HG03175 (cell line): ENCODE data around the gene BBIP1.
A peak's percentile ranks its signal among the peaks of the same experiment; 100 is the strongest.

ENCODE experiments used
- ATAC-seq: cut with Tn5 transposase; IDR thresholded peaks from one replicate; pipeline ENCODE4 v1.9.1; 2021; ENCODE audit warnings: mild to moderate bottlenecking, moderate library complexity; ENCODE audit not compliant: unreplicated experiment

Gene BBIP1

GRCh38 chr10:110863956-110864355 lies 55.0 kb downstream of the BBIP1 start:
- no peak for ATAC-seq

GRCh38 chr10:110863361-110863760 lies 55.6 kb downstream of the BBIP1 start:
- no peak for ATAC-seq

GRCh38 chr10:110862961-110863360 lies 56.0 kb downstream of the BBIP1 start:
- ATAC-seq, result no peak

- ATAC-seq, result no peak
These were observed 56.9 kb downstream of the BBIP1 start for GRCh38 chr10:110861930-110862649.

GRCh38 chr10:110861476-110861875 lies 57.5 kb downstream of the BBIP1 start:
- no peak for ATAC-seq

GRCh38 chr10:110860576-110861241 lies 58.3 kb downstream of the BBIP1 start:
- peak; percentile 71 for ATAC-seq

GRCh38 chr10:110859973-110860376 lies 59.0 kb downstream of the BBIP1 start:
- peak; percentile 3 for ATAC-seq

GRCh38 chr10:110859206-110859972 lies 59.6 kb downstream of the BBIP1 start:
- no peak for ATAC-seq

- ATAC-seq, result no peak
These were observed 60.6 kb downstream of the BBIP1 start for GRCh38 chr10:110858297-110858934.

- ATAC-seq, result no peak
These were observed 61.5 kb downstream of the BBIP1 start for GRCh38 chr10:110857265-110858171.

- no peak for ATAC-seq
These were observed 64.9 kb downstream of the BBIP1 start for GRCh38 chr10:110853921-110854605.

- no peak for ATAC-seq
These were observed 66.0 kb downstream of the BBIP1 start for GRCh38 chr10:110852947-110853346.

GRCh38 chr10:110852255-110852896 lies 66.6 kb downstream of the BBIP1 start:
- ATAC-seq, result no peak

GRCh38 chr10:110851020-110851612 lies 67.9 kb downstream of the BBIP1 start:
- no peak for ATAC-seq

GRCh38 chr10:110850099-110850498 lies 68.9 kb downstream of the BBIP1 start:
- ATAC-seq, result no peak
